DMS153 (cell line): ENCODE measurements around the gene TEAD1.

Source experiments
- DNase-seq: peaks from one replicate; lab custom pipeline; 2025; lab: John Stamatoyannopoulos, UW

The TEAD1 gene

DNA sequence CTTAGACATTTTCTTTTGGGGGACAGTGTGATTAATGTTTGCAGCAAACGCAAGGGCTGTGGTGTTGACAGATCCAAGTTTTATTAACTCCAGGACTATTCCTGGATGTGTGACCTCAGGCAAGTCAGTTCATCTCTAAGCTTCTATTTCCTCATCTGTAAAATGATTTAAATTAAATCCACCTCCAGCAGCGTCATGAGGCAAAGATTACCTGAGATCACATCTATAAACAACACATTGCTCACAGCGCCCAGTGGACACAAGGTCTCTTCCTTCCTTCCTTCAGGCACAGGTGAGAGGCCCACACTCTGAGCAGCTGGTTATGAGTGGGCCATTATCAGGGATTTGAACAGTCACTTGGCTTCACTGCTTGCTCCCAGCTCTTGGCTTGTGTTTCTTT is 223.6 kb downstream of the TEAD1 start:
- no peak for DNase-seq

GRCh38 chr11:12900496-12900895 is 226.3 kb downstream of the TEAD1 start:
- no peak for DNase-seq

- DNase-seq = no peak
These were observed 227.1 kb downstream of the TEAD1 start for GRCh38 chr11:12901272-12901671.

GRCh38 chr11:12901874-12902481 is 227.8 kb downstream of the TEAD1 start:
- DNase-seq = no peak

- no peak for DNase-seq
These were observed 228.7 kb downstream of the TEAD1 start for GRCh38 chr11:12902791-12903486.

- no peak for DNase-seq
These were observed 231.2 kb downstream of the TEAD1 start for GRCh38 chr11:12905435-12905834.

GRCh38 chr11:12906501-12906900 is 232.3 kb downstream of the TEAD1 start:
- DNase-seq = no peak

DNA sequence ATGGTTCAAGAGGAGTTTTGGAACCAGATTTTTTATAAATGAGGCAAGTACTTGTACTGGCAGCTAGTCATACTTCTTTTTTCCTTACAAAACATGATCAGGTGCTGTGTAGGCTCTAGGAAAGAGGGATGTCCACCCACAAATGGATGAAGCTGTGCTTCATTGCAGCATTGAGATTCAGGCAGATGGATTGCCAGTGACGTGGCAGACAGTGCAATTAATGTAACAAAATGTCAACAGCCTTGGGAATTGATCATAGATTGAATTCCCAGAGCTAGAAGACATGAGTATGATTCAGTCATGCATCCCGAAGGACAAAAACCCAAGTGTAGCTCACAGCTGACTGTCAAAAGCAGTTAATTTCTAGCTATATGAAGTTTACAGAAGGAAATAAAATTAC is 235.7 kb downstream of the TEAD1 start:
- DNase-seq = no peak

DNA sequence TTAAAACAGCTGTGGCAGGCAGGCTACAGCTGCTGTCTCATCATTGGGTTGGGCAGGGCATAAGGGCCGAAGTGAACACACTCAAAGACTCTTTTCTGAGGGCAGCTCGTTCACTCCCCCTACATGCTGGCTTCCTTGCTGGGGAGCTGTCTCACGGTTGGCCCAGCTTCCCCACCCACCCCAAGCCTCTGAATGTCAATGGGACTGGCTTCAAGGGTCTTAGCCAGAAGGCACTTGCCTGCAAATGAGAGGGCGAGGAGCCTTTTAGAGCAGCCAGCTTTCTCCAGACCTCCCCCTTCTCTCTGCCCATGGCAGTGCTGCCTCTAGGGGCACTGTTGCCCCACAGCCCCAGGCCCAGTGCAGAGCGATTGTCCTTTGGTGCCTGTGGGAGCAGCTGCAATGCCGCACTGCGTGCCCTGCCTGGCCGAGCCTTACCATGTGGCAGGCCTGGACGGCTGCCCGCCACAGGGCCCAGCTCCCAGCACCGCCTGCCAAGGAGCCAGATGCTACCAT is 240.2 kb downstream of the TEAD1 start:
- no peak for DNase-seq

- no peak for DNase-seq
These were observed 240.9 kb downstream of the TEAD1 start for GRCh38 chr11:12915093-12915492.

DNA sequence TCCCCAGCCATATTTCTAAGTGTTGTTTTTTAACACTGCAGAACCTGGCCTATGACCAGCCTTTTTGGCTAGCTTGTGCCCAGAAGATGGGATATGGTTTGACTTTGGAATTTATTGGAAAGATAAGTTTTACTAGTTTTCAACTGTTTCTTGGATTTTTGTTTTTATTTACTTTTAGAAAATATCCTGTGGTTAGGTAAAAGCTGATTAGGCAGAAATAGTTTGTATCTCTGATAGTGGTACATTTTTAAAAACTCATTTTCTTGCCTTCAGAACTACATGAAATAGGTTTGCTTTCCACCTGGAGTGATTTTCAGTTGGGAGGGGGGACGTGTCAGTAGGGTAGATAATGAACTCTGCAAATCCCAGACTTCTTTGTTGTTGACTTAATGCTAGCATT is 243.6 kb downstream of the TEAD1 start:
- DNase-seq = no peak

GRCh38 chr11:12918667-12919066 is 244.4 kb downstream of the TEAD1 start:
- no peak for DNase-seq

DNA sequence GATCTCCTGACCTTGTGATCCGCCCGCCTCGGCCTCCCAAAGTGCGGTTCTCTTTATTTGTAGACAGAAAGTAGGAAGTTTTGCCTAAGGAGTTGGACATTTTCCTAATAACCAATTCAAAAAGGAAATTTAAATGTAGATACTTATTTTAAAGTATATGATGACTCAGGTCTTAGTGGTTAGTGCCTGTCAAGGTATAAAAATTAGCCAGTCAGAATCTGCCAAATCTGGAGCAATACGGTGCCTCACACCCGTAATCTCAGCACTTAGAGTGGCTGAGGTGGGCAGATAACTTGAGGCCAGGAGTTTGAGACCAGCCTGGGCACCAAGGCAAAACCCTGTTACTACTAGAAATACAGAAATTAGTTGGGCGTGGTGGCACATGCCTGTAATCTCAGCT is 248.2 kb downstream of the TEAD1 start:
- no peak for DNase-seq

- DNase-seq = no peak
These were observed 248.8 kb downstream of the TEAD1 start for GRCh38 chr11:12922980-12923507.

- DNase-seq = no peak
These were observed 250.4 kb downstream of the TEAD1 start for GRCh38 chr11:12924650-12925049.

- no peak for DNase-seq
These were observed 251.3 kb downstream of the TEAD1 start for GRCh38 chr11:12925520-12925919.

- no peak for DNase-seq
These were observed 253.0 kb downstream of the TEAD1 start for GRCh38 chr11:12927221-12927620.

DNA sequence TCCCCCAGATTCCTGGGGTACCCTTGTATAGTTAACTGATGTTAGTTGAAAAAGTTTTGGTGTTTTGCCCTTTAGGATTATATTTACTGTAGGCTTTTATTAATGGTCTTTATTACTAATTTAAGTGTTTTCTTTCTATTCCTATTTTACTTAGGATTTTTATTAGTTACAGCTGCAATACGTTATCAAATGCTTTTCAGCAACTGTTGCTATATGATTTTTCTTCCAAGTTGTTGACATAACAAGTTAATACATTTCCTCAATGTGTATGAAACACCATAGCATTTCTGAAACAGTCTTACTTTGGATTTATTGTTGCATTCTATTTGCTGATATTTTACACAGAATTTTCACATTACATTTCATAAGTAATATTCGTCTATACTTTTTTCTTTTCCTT is 253.7 kb downstream of the TEAD1 start:
- no peak for DNase-seq

- no peak for DNase-seq
These were observed 256.6 kb downstream of the TEAD1 start for GRCh38 chr11:12930850-12931249.

- no peak for DNase-seq
These were observed 258.3 kb downstream of the TEAD1 start for GRCh38 chr11:12932485-12932884.

GRCh38 chr11:12936200-12936599 is 262.0 kb downstream of the TEAD1 start:
- no peak for DNase-seq

DNA sequence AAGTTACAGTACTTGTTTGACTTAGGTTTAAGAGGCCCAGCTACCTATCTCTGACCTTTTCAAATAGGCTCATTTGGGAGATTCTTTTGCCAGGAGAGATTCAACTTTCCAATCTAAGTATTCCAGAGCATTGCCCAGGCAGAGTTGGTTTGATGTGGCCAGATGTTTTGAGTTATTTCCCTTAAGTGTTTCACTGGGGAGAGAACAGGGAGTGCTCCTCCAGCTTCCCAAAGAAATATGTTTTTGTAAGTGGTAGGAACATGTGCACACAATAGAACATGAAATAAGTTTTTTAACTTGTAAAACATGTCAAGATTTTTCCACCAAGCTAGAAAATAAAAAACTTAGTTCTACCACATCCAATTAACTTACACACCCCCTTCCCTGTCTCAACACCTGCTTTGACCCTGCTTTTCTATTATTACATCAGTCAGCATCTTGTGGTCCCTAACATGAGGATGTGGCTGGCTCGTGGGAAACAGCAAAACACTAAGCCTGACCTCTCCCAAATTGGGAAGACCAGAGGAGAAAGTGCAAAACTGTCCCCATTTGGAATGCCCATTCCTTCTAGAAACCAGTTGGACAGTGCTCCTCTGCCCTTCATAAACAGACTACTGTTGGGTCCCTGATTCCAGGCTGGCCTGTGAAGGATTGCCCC is 264.5 kb downstream of the TEAD1 start:
- DNase-seq = no peak

DNA sequence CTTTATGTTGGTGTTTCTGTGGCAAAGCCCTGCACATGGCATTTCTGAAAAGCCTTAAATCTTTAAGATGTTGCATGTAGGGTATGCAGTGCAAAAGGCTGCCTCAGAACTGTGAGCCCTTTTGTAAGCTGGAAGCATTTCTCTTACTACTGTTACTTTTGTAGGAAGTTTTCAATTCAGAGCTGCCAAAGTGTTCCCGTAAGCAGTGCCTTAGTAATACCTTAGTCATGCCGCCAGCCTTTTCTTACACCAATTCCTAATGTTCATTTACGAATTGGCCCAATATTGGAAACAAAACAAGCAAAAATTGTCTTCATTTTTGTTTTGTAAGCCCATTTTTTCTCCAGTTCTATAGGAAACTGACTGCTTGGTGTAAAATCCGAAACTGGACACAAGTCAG is 267.4 kb downstream of the TEAD1 start:
- DNase-seq = no peak
